ENCODE data around the gene CEP128.

Gene CEP128

GRCh38 chr14:80768646-80769045, 172.9 kb downstream of the CEP128 start:
- no peak for DNase-seq

- DNase-seq = no peak
Observed at GRCh38 chr14:80764921-80765507, 176.5 kb downstream of the CEP128 start.

- no peak for DNase-seq
Observed at GRCh38 chr14:80764496-80764895, 177.0 kb downstream of the CEP128 start.

GRCh38 chr14:80762641-80763228, 178.8 kb downstream of the CEP128 start:
- DNase-seq = no peak

- DNase-seq = no peak
Observed at GRCh38 chr14:80754696-80755095, 186.8 kb downstream of the CEP128 start.

- no peak for DNase-seq
Observed at GRCh38 chr14:80751285-80751684, 190.3 kb downstream of the CEP128 start.

- DNase-seq = no peak
Observed at GRCh38 chr14:80726211-80726610, 215.3 kb downstream of the CEP128 start.

GRCh38 chr14:80718940-80719339, 222.6 kb downstream of the CEP128 start:
- DNase-seq = no peak

GRCh38 chr14:80714474-80714873, 227.1 kb downstream of the CEP128 start:
- no peak for DNase-seq

- DNase-seq = no peak
Observed at GRCh38 chr14:80713076-80713850, 228.3 kb downstream of the CEP128 start.

GRCh38 chr14:80705241-80705980, 236.1 kb downstream of the CEP128 start:
- no peak for DNase-seq

- DNase-seq = no peak
Observed at GRCh38 chr14:80700601-80701000, 240.9 kb downstream of the CEP128 start.

GRCh38 chr14:80699861-80700260, 241.7 kb downstream of the CEP128 start:
- DNase-seq = no peak

- DNase-seq = no peak
Observed at GRCh38 chr14:80698974-80699373, 242.6 kb downstream of the CEP128 start.

- DNase-seq = no peak
Observed at GRCh38 chr14:80695869-80696268, 245.7 kb downstream of the CEP128 start.

- no peak for DNase-seq
Observed at GRCh38 chr14:80692903-80693302, 248.6 kb downstream of the CEP128 start.

GRCh38 chr14:80681651-80682050, 259.9 kb downstream of the CEP128 start:
- no peak for DNase-seq

GRCh38 chr14:80679273-80679672, 262.3 kb downstream of the CEP128 start:
- no peak for DNase-seq

- no peak for DNase-seq
Observed at GRCh38 chr14:80678436-80678835, 263.1 kb downstream of the CEP128 start.

GRCh38 chr14:80669426-80669825, 272.1 kb downstream of the CEP128 start:
- DNase-seq = no peak

- no peak for DNase-seq
Observed at GRCh38 chr14:80664576-80664975, 277.0 kb downstream of the CEP128 start.

GRCh38 chr14:80663541-80663940, 278.0 kb downstream of the CEP128 start:
- DNase-seq = no peak

- DNase-seq = no peak
Observed at GRCh38 chr14:80659783-80660182, 281.8 kb downstream of the CEP128 start.

GRCh38 chr14:80658733-80659132, 282.8 kb downstream of the CEP128 start:
- DNase-seq = no peak
